Measurements from ENCODE around the gene TRA2A. TPM values are rescaled to one million over a fixed set of nuclear protein-coding genes. Genes with fewer than 3 reads are reported as not detected.
"Not testable (repeated sequence)": the region's sequence is repeated elsewhere in the genome, so short reads cannot be mapped to it uniquely, and the experiment has no call there.

TRA2A gene
- total RNA-seq, 1 donor from 2014 or later = 107 TPM

DNA sequence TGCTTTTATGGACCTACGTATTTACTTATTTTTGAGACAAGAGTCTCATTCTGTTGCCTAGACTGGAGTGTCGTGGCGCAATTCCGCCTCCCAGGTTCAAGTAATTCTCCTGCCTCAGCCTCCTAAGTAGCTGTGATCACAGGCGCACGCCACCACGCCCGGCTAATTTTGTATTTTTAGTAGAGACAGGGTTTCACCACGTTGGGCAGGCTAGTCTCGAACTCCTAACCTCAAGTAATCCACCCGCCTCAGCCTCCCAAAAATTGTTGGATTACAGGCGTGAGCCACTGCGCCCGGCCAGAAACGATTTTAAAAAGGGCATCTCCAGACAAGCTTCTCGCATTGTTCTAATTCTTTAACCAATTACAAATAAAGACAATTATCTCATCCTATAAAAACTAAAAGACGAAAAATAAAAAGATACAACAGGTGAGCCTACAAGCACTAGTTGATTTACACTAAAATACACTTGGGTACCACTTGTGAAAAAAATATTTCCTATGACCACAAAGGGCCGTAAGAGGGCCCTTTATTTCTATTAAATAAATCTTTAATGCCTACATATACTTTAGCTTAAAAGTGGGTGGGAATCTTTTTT is 2.4 kb downstream of the TRA2A start:
- Mint-ChIP-seq H3K27me3 (ENCODE audit: unreplicated experiment) (peaks cover 12% of the 10 kb centered on the region), H3K4me1 (ENCODE audit: unreplicated experiment) (peaks cover 22% of the 10 kb centered on the region), H3K36me3 (ENCODE audit: low read depth, unreplicated experiment) (peaks cover 6% of the 10 kb centered on the region), H3K4me3 (ENCODE audit: unreplicated experiment) (peak overlapping the region; percentile 77), H3K9me3 (ENCODE audit: unreplicated experiment) (no peaks in the 10 kb centered on the region), H3K27ac (ENCODE audit: unreplicated experiment) (peak overlapping the region; percentile 81)
- TF ChIP-seq CTCF (IDR thresholded peaks at IDR 0.05; ENCODE audit: unreplicated experiment) = no peak
- no peak for DNase-seq (ENCODE audit: low spot score)

DNA sequence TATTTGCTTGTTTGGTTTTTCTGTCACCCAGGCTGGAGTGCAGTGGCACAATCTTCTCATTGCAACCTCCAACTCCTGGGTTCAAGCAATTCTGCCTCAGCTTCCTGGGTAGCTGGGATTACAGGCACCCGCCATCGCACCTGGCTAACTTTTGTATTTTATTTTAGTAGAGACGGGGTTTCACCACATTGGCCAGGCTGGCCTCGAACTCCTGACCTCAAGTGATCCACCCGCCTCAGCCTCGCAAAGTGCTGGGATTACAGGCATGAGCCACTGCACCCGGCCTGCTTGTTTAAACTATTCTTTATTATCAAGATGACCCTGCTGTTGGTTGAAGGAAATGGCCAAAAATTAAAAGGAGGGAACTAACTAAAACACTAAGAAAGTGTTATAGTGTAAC is 6.2 kb downstream of the TRA2A start:
- DNase-seq (ENCODE audit: low spot score); H3K4me3 Mint-ChIP-seq (ENCODE audit: unreplicated experiment); H3K27ac Mint-ChIP-seq (ENCODE audit: unreplicated experiment); H3K27me3 Mint-ChIP-seq (ENCODE audit: unreplicated experiment); H3K9me3 Mint-ChIP-seq (ENCODE audit: unreplicated experiment); H3K36me3 Mint-ChIP-seq (ENCODE audit: low read depth, unreplicated experiment): not testable (repeated sequence)
- peaks cover 15% of the 10 kb centered on the region for H3K4me1 Mint-ChIP-seq (ENCODE audit: unreplicated experiment)

GRCh38 chr7:23524473-23524872 is 7.3 kb downstream of the TRA2A start:
- peaks cover 6% of the 10 kb centered on the region for H3K36me3 Mint-ChIP-seq (ENCODE audit: low read depth, unreplicated experiment)
- no peaks in the 10 kb centered on the region for H3K9me3 Mint-ChIP-seq (ENCODE audit: unreplicated experiment)

DNA sequence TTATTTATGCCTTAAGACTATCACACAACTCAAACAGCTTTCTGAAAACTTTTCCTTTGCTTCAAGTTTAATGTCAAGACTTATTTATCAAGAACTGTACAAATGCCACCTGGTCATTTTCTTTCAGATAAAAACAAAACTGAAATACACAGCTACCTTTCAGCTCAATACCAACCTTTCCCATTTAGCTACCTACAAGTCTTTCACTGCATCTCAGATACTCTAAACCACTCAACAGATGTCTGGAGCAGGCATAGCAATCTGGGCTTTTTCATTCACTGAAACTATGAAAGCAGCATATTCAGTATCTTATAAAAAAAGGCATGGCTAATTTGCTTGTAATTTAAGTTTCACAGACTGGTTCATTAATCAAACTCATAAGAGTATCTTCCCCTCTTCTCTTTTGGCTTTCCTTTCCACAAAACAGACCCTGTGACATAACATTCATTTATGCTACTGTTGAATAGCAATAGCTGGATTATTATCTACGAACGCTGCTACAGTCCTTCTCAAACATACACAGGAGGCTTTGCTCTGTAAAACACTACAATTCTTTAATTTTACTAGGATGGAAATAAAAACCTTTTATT is 8.2 kb downstream of the TRA2A start:
- H3K4me1 Mint-ChIP-seq (ENCODE audit: unreplicated experiment) = peaks cover 12% of the 10 kb centered on the region
- H3K4me3 Mint-ChIP-seq (ENCODE audit: unreplicated experiment) = no peak overlapping the region
- peaks cover 1% of the 10 kb centered on the region for H3K27me3 Mint-ChIP-seq (ENCODE audit: unreplicated experiment)
- no peak for DNase-seq (ENCODE audit: low spot score)
- H3K27ac Mint-ChIP-seq (ENCODE audit: unreplicated experiment) = no peak overlapping the region
- no peak for TF ChIP-seq CTCF (IDR thresholded peaks at IDR 0.05; ENCODE audit: unreplicated experiment)
- no peaks in the 10 kb centered on the region for H3K9me3 Mint-ChIP-seq (ENCODE audit: unreplicated experiment)
- peaks cover 12% of the 10 kb centered on the region for H3K36me3 Mint-ChIP-seq (ENCODE audit: low read depth, unreplicated experiment)

More at GRCh38 chr7:23524473-23524872, 7.3 kb downstream of the TRA2A start:
- TF ChIP-seq CTCF (IDR thresholded peaks at IDR 0.05; ENCODE audit: unreplicated experiment) = no peak
- Mint-ChIP-seq H3K4me3 (ENCODE audit: unreplicated experiment) (no peak overlapping the region), H3K27me3 (ENCODE audit: unreplicated experiment) (no peaks in the 10 kb centered on the region), H3K4me1 (ENCODE audit: unreplicated experiment) (peaks cover 12% of the 10 kb centered on the region), H3K27ac (ENCODE audit: unreplicated experiment) (no peak overlapping the region)
- no peak for DNase-seq (ENCODE audit: low spot score)

GRCh38 chr7:23520582-23520981 is 11.2 kb downstream of the TRA2A start:
- Mint-ChIP-seq H3K4me3 (ENCODE audit: unreplicated experiment) (no peak overlapping the region), H3K36me3 (ENCODE audit: low read depth, unreplicated experiment) (peaks cover 25% of the 10 kb centered on the region), H3K9me3 (ENCODE audit: unreplicated experiment) (no peaks in the 10 kb centered on the region), H3K27ac (ENCODE audit: unreplicated experiment) (no peak overlapping the region), H3K4me1 (ENCODE audit: unreplicated experiment) (peaks cover 3% of the 10 kb centered on the region), H3K27me3 (ENCODE audit: unreplicated experiment) (peaks cover 1% of the 10 kb centered on the region)
- peak; percentile 26 for DNase-seq (ENCODE audit: low spot score)
- peak; percentile 24 for TF ChIP-seq CTCF (IDR thresholded peaks at IDR 0.05; ENCODE audit: unreplicated experiment)
